A673 (cell line): ENCODE measurements around the gene NSRP1. TPM values are rescaled to one million over a fixed set of nuclear protein-coding genes. Genes with fewer than 3 reads are reported as not detected.

Source experiments
- BruUV-seq: library from RNA; stranded (reverse); fragments of 400-500 nt; replicated peaks from 2 replicates; lab custom pipeline; 2021; lab: Mats Ljungman, UMichigan
- CTCF ChIA-PET: fragments of 300-600 bp; sonication (Branson Sonifier 250); formaldehyde crosslinking; loops from one replicate; lab custom pipeline; 2022; ENCODE audit warnings: antibody characterized with exemption; lab: Charles Lee
- POLR2A ChIA-PET: fragments of 300-600 bp; sonication (Branson Sonifier 250); formaldehyde crosslinking; loops from one replicate; lab custom pipeline; 2022; ENCODE audit warnings: antibody characterized with exemption; ENCODE audit not compliant: low non-redundant PET; lab: Charles Lee
- DNase-seq: peaks from one replicate; pipeline ENCODE4 v3.0.0-alpha.2; 2015; ENCODE audit warnings: low spot score
- H3K27ac ChIP-seq: fragments of 200-600 bp; sonication (generic); 2 replicates; pipeline ENCODE4 v1.5.1; 2016; ENCODE audit warnings: mixed run types, low read depth, mild to moderate bottlenecking, mixed read lengths, antibody characterized with exemption, low read length; ENCODE audit not compliant: poor library complexity, severe bottlenecking
- H3K27me3 ChIP-seq: fragments of 200-600 bp; sonication (generic); replicated peaks from 2 replicates; pipeline ENCODE4 v1.6.1; 2017; ENCODE audit warnings: mixed run types, low read depth, mild to moderate bottlenecking, mixed read lengths, antibody characterized with exemption, low read length; ENCODE audit not compliant: insufficient read depth, poor library complexity
- H3K36me3 ChIP-seq: fragments of 200-600 bp; sonication (generic); 2 replicates; pipeline ENCODE4 v1.6.1; 2016; ENCODE audit warnings: mixed run types, mild to moderate bottlenecking, mixed read lengths, antibody characterized with exemption, low read length; ENCODE audit not compliant: insufficient read depth, poor library complexity, severe bottlenecking
- H3K4me1 ChIP-seq: fragments of 200-600 bp; sonication (generic); 2 replicates; pipeline ENCODE4 v1.6.1; 2017; ENCODE audit warnings: mixed run types, mild to moderate bottlenecking, mixed read lengths, antibody characterized with exemption, low read length; ENCODE audit not compliant: insufficient read depth, poor library complexity, severe bottlenecking
- H3K4me3 ChIP-seq: fragments of 200-600 bp; sonication (generic); 2 replicates; pipeline ENCODE4 v1.5.1; 2016; ENCODE audit warnings: low read depth, mixed run types, mild to moderate bottlenecking, mixed read lengths, low read length; ENCODE audit not compliant: poor library complexity, severe bottlenecking
- H3K9me3 ChIP-seq: fragments of 200-600 bp; sonication (generic); 2 replicates; pipeline ENCODE4 v1.6.1; 2016; ENCODE audit warnings: mixed run types, low read depth, mild to moderate bottlenecking, mixed read lengths, antibody characterized with exemption, low read length; ENCODE audit not compliant: poor library complexity, severe bottlenecking
- CTCF ChIP-seq: fragments of 300-800, 200-600 bp; sonication (generic); conservative IDR thresholded peaks from 2 replicates; pipeline ENCODE4 v1.5.1; 2017; ENCODE audit warnings: low read depth, mild to moderate bottlenecking, antibody characterized with exemption, low read length, moderate library complexity, mixed read lengths
- EZH2 ChIP-seq: fragments of 200-600 bp; sonication (generic); IDR thresholded peaks from 2 replicates; pipeline ENCODE4 v1.6.1; 2017; ENCODE audit warnings: borderline replicate concordance, low read depth, mild to moderate bottlenecking, mixed read lengths, antibody characterized with exemption, low read length; ENCODE audit not compliant: poor library complexity, severe bottlenecking
- intact Hi-C: fragments of 100-400 bp; cut with micrococcal nuclease; formaldehyde crosslinking; loops from one replicate; pipeline ENCODE4 v1.10.0; 2022; ENCODE audit not compliant: unreplicated experiment
- total RNA-seq: library from RNA; stranded (reverse); gene quantifications from 2 replicates; pipeline ENCODE4 v1.2.3, GENCODE V29; 2021

NSRP1 gene
- total RNA-seq, 1 experiment from 2014 or later: 43.5 TPM

DNA sequence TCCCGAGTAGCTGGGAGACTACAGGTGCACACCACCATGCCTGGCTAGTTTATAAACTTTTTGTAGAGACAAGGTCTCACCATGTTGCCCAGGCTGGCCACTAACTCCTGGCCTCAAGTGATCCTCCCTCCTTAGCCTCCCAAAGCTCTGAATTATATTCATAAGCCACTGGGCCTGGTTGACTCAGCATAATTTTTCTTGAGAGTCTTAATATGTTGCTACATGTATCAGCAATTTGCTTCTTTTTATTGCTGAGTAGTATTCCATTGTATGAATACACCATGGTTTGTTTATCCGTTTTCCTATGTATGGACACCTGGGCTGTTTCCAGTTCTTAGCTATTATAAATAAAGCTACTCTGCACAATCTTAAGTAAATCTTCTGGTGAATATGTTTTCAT lies 42.4 kb upstream of the NSRP1 start:
- intact Hi-C loops: no loop called here
- H3K36me3 ChIP-seq: no peaks in the 10 kb centered on the region
- DNase-seq: no peak

GRCh38 chr17:30074730-30075129 lies 41.9 kb upstream of the NSRP1 start:
- Histone ChIP-seq H3K36me3 (no peaks in the 10 kb centered on the region), H3K27ac (no peak overlapping the region), H3K4me3 (no peak overlapping the region), H3K27me3 (no peaks in the 10 kb centered on the region), H3K9me3 (no peaks in the 10 kb centered on the region), H3K4me1 (no peaks in the 10 kb centered on the region)
- TF ChIP-seq EZH2 (no peak), CTCF (no peak)
- ChIA-PET POLR2A (no interaction called here), CTCF (interaction anchor here (0.5 kb wide), 1 partner anchor 663 kb away, joined by 4 read pairs; no protein-coding TSS in a partner anchor)
- intact Hi-C loops: no loop called here
- DNase-seq: no peak
- no TSS peak for BruUV-seq

More for the DNA sequence above, 42.4 kb upstream of the NSRP1 start:
- Histone ChIP-seq H3K4me3 (no peak overlapping the region), H3K9me3 (no peaks in the 10 kb centered on the region), H3K4me1 (no peaks in the 10 kb centered on the region), H3K27ac (no peak overlapping the region), H3K27me3 (no peaks in the 10 kb centered on the region)
- BruUV-seq: no TSS peak
- POLR2A ChIA-PET: interaction anchor here (0.6 kb wide), 1 partner anchor 143 kb away, joined by 14 read pairs; no protein-coding TSS in a partner anchor
- TF ChIP-seq EZH2 (no peak), CTCF (no peak)
- CTCF ChIA-PET: no interaction called here

DNA sequence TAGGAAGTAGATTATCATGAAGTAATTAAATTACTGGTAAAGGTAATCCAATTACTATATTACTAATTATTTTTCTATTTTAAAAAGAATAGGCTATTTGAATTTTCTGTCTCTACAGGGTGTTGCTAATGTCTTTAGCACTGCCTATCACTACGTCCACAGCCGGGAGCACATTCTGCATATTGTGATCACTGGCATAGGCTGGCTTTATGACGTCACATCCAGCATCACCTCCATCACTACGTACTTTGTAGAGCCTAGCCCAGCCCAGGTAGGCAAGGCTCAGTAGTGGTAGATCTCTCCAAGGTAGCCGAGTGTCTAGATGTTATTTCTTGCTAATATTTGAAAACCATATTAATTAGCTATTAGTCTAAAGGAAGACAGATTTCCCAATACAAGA lies 33.8 kb upstream of the NSRP1 start:
- POLR2A ChIA-PET: no interaction called here
- CTCF ChIA-PET: no interaction called here
- H3K27me3 ChIP-seq: no peaks in the 10 kb centered on the region
- TF ChIP-seq EZH2 (no peak), CTCF (no peak)
- H3K27ac ChIP-seq: no peak overlapping the region
- intact Hi-C loops: no loop called here
- no peak for DNase-seq
- H3K4me1 ChIP-seq: no peaks in the 10 kb centered on the region
- BruUV-seq: no TSS peak
- H3K36me3 ChIP-seq: no peaks in the 10 kb centered on the region
- H3K4me3 ChIP-seq: no peak overlapping the region
- no peaks in the 10 kb centered on the region for H3K9me3 ChIP-seq
